Endothelial cell of umbilical vein (primary cell): ENCODE data around the gene CDK6. TPM values are rescaled to one million over a fixed set of nuclear protein-coding genes. Genes with fewer than 3 reads are reported as not detected.

Experiments
- BruUV-seq: library from RNA; stranded (reverse); fragments of 400-500 nt; replicated peaks from 2 replicates; lab custom pipeline; 2021; lab: Mats Ljungman, UMichigan
- CTCF ChIA-PET: fragments of 300-600, 350-600 bp; sonication (Branson Sonifier 250); formaldehyde crosslinking; loops from one replicate; lab custom pipeline; 2021; ENCODE audit warnings: antibody characterized with exemption, inconsistent platforms; lab: Charles Lee
- POLR2A ChIA-PET: fragments of 300-600, 350-600 bp; sonication (Branson Sonifier 250); formaldehyde crosslinking; loops from one replicate; lab custom pipeline; 2021; ENCODE audit warnings: antibody characterized with exemption, inconsistent platforms; lab: Charles Lee
- DNase-seq: peaks from one replicate; pipeline ENCODE4 v3.0.0-alpha.2; 2011; ENCODE audit warnings: low read depth, low spot score
- FAIRE-seq: peaks from 2 replicates; lab custom pipeline; 2011; peaks lifted over from hg19 to GRCh38; lab: Jason Lieb, UNC
- H2AFZ ChIP-seq: 2 replicates; pipeline ENCODE4 v1.6.0; 2012; ENCODE audit warnings: low read depth, low read length, control low read depth, inconsistent platforms
- H3K27ac ChIP-seq: 2 replicates; pipeline ENCODE4 v1.5.1; 2011; ENCODE audit warnings: low read depth, mild to moderate bottlenecking, control low read depth, low read length, moderate library complexity; ENCODE audit not compliant: insufficient read depth
- H3K27me3 ChIP-seq, 2 experiments: 2 replicates each; pipeline versions ENCODE4 v1.6.0 to v1.6.1; 2011; ENCODE audit warnings: low read length in 2 of 2, mixed read lengths in 1 of 2; ENCODE audit not compliant: control insufficient read depth in 2 of 2, insufficient read depth in 2 of 2
- H3K36me3 ChIP-seq, 2 experiments: 2 replicates in 1 of 2; 3 replicates in 1 of 2; pipeline ENCODE4 v1.5.1; 2011; ENCODE audit warnings: low read length in 2 of 2, mild to moderate bottlenecking in 1 of 2, moderate library complexity in 1 of 2; ENCODE audit not compliant: control insufficient read depth in 2 of 2, insufficient read depth in 2 of 2; ENCODE audit errors: extremely low read depth in 1 of 2
- H3K4me1 ChIP-seq: 3 replicates; pipeline ENCODE4 v1.5.1; 2011; ENCODE audit warnings: mild to moderate bottlenecking, low read length; ENCODE audit not compliant: control insufficient read depth, insufficient read depth; ENCODE audit errors: extremely low read depth
- H3K4me2 ChIP-seq: 2 replicates; pipeline ENCODE4 v1.6.1; 2011; ENCODE audit warnings: low read length, control low read depth, mixed read lengths; ENCODE audit not compliant: insufficient read depth
- H3K4me3 ChIP-seq, 3 experiments: fragments of 200-600 bp in 1 of 3; sonication (generic), shearing (Covaris generic) in 1 of 3; replicated peaks in 1 of 3; 2 replicates each; pipeline ENCODE4 v1.5.1; 2011 to 2016; ENCODE audit warnings: control low read depth in 3 of 3, low read length in 3 of 3, mild to moderate bottlenecking in 2 of 3, inconsistent platforms in 1 of 3, low read depth in 1 of 3, moderate library complexity in 1 of 3; ENCODE audit not compliant: insufficient read depth in 1 of 3
- H3K79me2 ChIP-seq: 2 replicates; pipeline ENCODE4 v1.6.0; 2012; ENCODE audit warnings: low read length, inconsistent platforms; ENCODE audit not compliant: control insufficient read depth, insufficient read depth
- H3K9ac ChIP-seq: replicated peaks from 2 replicates; pipeline ENCODE3; 2011; ENCODE audit warnings: low read length, control low read depth; ENCODE audit not compliant: insufficient read depth; ENCODE audit errors: extremely low read depth
- H3K9me1 ChIP-seq: replicated peaks from 3 replicates; pipeline ENCODE4 v1.6.0; 2011; ENCODE audit warnings: mild to moderate bottlenecking, low read length; ENCODE audit not compliant: control insufficient read depth, insufficient read depth; ENCODE audit errors: extremely low read depth
- H3K9me3 ChIP-seq: replicated peaks from 2 replicates; pipeline ENCODE4 v1.5.1; 2012; ENCODE audit warnings: low read length, inconsistent platforms; ENCODE audit not compliant: control insufficient read depth, insufficient read depth
- H4K20me1 ChIP-seq: replicated peaks from 2 replicates; pipeline ENCODE3; 2011; ENCODE audit warnings: mild to moderate bottlenecking, low read length; ENCODE audit not compliant: control insufficient read depth, insufficient read depth; ENCODE audit errors: extremely low read depth
- FOS ChIP-seq: IDR thresholded peaks from 2 replicates; pipeline ENCODE4 v1.6.1; 2011; ENCODE audit warnings: mild to moderate bottlenecking, low read length, moderate library complexity, borderline replicate concordance; ENCODE audit not compliant: insufficient read depth
- GATA2 ChIP-seq: IDR thresholded peaks from 2 replicates; pipeline ENCODE4 v1.7.0; 2011; ENCODE audit warnings: low read depth, mild to moderate bottlenecking, moderate library complexity, mixed read lengths, low read length; ENCODE audit not compliant: insufficient read length, insufficient read depth
- JUN ChIP-seq: IDR thresholded peaks from 2 replicates; pipeline ENCODE4 v1.6.1; 2011; ENCODE audit warnings: borderline replicate concordance, low read depth; ENCODE audit not compliant: insufficient read length, insufficient read depth
- POLR2A ChIP-seq: IDR thresholded peaks from 2 replicates; pipeline ENCODE4 v1.6.1; 2012; ENCODE audit warnings: low read depth, mild to moderate bottlenecking, control low read depth, low read length
- POLR2AphosphoS5 ChIP-seq: IDR thresholded peaks from 2 replicates; pipeline ENCODE4 v1.6.1; 2012; ENCODE audit warnings: low read depth, mild to moderate bottlenecking, control low read depth, low read length, moderate library complexity; ENCODE audit not compliant: insufficient read depth
- dilution Hi-C: fragments of 300-500 bp; cut with MboI; formaldehyde crosslinking; loops from one replicate; pipeline ENCODE4 v1.15.0; 2019; ENCODE audit warnings: low sequenced_read_pairs; ENCODE audit not compliant: extremely low pct_ligation_motif_present
- intact Hi-C: fragments of 100-400 bp; cut with micrococcal nuclease; formaldehyde crosslinking; loops from one replicate; pipeline ENCODE4 v1.10.0; 2022
- polyA plus RNA-seq, 4 experiments: library from polyadenylated mRNA; depleted of rRNA in 3 of 4; stranded (reverse) in 3 of 4; unstranded in 1 of 4; fragments of >200 nt; gene quantifications; 2 replicates each; pipeline versions ENCODE4 v1.2.1 to v1.2.3, GENCODE V29; 2011 to 2012; ENCODE audit warnings: missing spikeins in 1 of 4
- total RNA-seq: library from RNA; stranded (reverse); gene quantifications from 2 replicates; pipeline ENCODE4 v1.2.3, GENCODE V29; 2021
- TF ChIP-seq, protein P1 (sequence below), 2 donors: IDR thresholded peaks; 1 replicate in 1 of 2; 2 replicates in 1 of 2; pipeline ENCODE4 v1.5.1; 2011; ENCODE audit warnings: low read length in 2 of 2, mild to moderate bottlenecking in 2 of 2, moderate library complexity in 2 of 2, control low read depth in 1 of 2, inconsistent platforms in 1 of 2, low read depth in 1 of 2; ENCODE audit not compliant: insufficient read depth in 1 of 2; ENCODE audit errors: extremely low read depth in 1 of 2
- TF ChIP-seq, protein P2 (sequence below): IDR thresholded peaks from 2 replicates; pipeline ENCODE4 v1.6.1; 2011; ENCODE audit not compliant: insufficient read depth, insufficient read length

CDK6 gene
- total and polyA plus RNA-seq, 2 donors (not counting 3 experiments of a cell fraction or from before 2014, with no cell fraction given), result 6.0 to 28.2 TPM

DNA sequence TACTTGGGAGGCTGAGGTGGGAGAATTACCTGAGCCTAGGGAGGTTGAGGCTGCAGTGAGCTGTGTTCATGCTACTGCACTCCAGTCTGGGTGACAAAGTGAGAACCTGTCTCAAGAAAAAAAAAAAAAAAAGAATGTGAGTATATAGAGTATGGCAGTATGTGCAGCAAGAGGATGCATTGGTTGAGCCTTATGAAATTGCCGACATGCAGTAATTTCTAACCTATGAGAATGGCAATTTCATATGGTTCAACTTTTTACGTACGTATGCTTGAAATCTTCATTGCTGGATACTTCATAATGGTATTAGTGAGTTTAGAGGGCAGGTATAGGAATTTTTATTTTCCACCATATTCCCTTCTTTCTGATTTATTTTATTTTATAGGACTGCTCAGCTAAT lies 241.6 kb downstream of the CDK6 start:
- intact Hi-C loops (no loop called here), dilution Hi-C loops (no loop called here)
- H4K20me1 ChIP-seq, result no peaks in the 10 kb centered on the region
- no peak for TF ChIP-seq JUN
- no peak for TF ChIP-seq POLR2AphosphoS5
- TF ChIP-seq FOS, result no peak
- TF ChIP-seq POLR2A, result no peak
- no peak for TF ChIP-seq GATA2
- TF ChIP-seq, protein P1, sequence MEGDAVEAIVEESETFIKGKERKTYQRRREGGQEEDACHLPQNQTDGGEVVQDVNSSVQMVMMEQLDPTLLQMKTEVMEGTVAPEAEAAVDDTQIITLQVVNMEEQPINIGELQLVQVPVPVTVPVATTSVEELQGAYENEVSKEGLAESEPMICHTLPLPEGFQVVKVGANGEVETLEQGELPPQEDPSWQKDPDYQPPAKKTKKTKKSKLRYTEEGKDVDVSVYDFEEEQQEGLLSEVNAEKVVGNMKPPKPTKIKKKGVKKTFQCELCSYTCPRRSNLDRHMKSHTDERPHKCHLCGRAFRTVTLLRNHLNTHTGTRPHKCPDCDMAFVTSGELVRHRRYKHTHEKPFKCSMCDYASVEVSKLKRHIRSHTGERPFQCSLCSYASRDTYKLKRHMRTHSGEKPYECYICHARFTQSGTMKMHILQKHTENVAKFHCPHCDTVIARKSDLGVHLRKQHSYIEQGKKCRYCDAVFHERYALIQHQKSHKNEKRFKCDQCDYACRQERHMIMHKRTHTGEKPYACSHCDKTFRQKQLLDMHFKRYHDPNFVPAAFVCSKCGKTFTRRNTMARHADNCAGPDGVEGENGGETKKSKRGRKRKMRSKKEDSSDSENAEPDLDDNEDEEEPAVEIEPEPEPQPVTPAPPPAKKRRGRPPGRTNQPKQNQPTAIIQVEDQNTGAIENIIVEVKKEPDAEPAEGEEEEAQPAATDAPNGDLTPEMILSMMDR (IDR thresholded peaks at IDR 0.05; ENCODE audit: extremely low read depth in 1 of 2, insufficient read depth in 1 of 2, low read depth in 1 of 2, low read length in 2 of 2), result no peak
- TF ChIP-seq, protein P2, sequence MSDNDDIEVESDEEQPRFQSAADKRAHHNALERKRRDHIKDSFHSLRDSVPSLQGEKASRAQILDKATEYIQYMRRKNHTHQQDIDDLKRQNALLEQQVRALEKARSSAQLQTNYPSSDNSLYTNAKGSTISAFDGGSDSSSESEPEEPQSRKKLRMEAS, result no peak
- no peak for FAIRE-seq
- no peaks in the 10 kb centered on the region for H3K9me3 ChIP-seq
- no peak overlapping the region for H3K9ac ChIP-seq
- H3K9me1 ChIP-seq, result no peaks in the 10 kb centered on the region
- no peak overlapping the region for H3K4me3 ChIP-seq
- H3K27me3 ChIP-seq, result peaks cover 5 to 11% of the 10 kb centered on the region in 2 experiments
- H3K4me1 ChIP-seq, result no peaks in the 10 kb centered on the region
- H3K36me3 ChIP-seq, result no peaks in the 10 kb centered on the region
- no peak overlapping the region for H3K27ac ChIP-seq
- H3K4me2 ChIP-seq, result no peak overlapping the region
- DNase-seq, result no peak
- no TSS peak for BruUV-seq
- no peak overlapping the region for H2AFZ ChIP-seq
- H3K79me2 ChIP-seq, result peaks cover 2% of the 10 kb centered on the region
- CTCF ChIA-PET, result interaction anchor here (1.3 kb wide), 1 partner anchor 15 kb away, joined by 7 read pairs; no protein-coding TSS in a partner anchor
- POLR2A ChIA-PET, result no interaction called here
